K562 (cell line): Measurements from ENCODE around the gene DUS1L. TPM values are rescaled to one million over a fixed set of nuclear protein-coding genes. Genes with fewer than 3 reads are reported as not detected.

Experiments
- CCNT2 ChIP-seq: IDR thresholded peaks from 2 replicates; pipeline ENCODE4 v1.6.1; 2011; ENCODE audit warnings: borderline replicate concordance, low read depth, mild to moderate bottlenecking, moderate library complexity, mixed read lengths, low read length; ENCODE audit not compliant: insufficient read length; ENCODE audit errors: extremely low read depth
- CREM ChIP-seq: IDR thresholded peaks from 2 replicates; pipeline ENCODE4 v1.6.1; 2014; ENCODE audit warnings: antibody characterized with exemption, low read depth
- EGR1 ChIP-seq: fragments of 450-650 bp; conservative IDR thresholded peaks from 2 replicates; pipeline ENCODE4 v1.6.1; 2017; ENCODE audit warnings: mild to moderate bottlenecking
- FIP1L1 ChIP-seq: fragments of 200-400 bp; formaldehyde crosslinking; IDR thresholded peaks from 2 replicates; pipeline ENCODE4 v1.6.1; 2018; ENCODE audit warnings: mild to moderate bottlenecking, low read depth, low read length; ENCODE audit not compliant: poor library complexity, severe bottlenecking
- FUS ChIP-seq: fragments of 200-400 bp; formaldehyde crosslinking; optimal IDR thresholded peaks from 2 replicates; pipeline ENCODE3; 2017; ENCODE audit warnings: low read depth, low read length
- JUN ChIP-seq, 2 experiments: sonication (generic) in 1 of 2; formaldehyde crosslinking in 1 of 2; IDR thresholded peaks; 2 replicates each; pipeline versions ENCODE4 v1.6.1 to v1.8.0; 2012 to 2022; ENCODE audit warnings: borderline replicate concordance in 2 of 2, mild to moderate bottlenecking in 2 of 2, improper control_type of control experiment in 1 of 2, low read depth in 1 of 2, low read length in 1 of 2, missing genetic modification reagents in 1 of 2
- NFIC ChIP-seq: fragments of 450-650 bp; IDR thresholded peaks from 2 replicates; pipeline ENCODE4 v1.6.1; 2017; ENCODE audit warnings: mild to moderate bottlenecking, inconsistent platforms
- NR2C1 ChIP-seq, 2 experiments: fragments of 450-650 bp; IDR thresholded peaks; 2 replicates each; pipeline ENCODE4 v1.6.1; 2017; ENCODE audit warnings: mild to moderate bottlenecking in 2 of 2, antibody characterized with exemption in 1 of 2, inconsistent platforms in 1 of 2, missing compliant biosample characterization in 1 of 2, missing genetic modification characterization in 1 of 2
- NR2F6 ChIP-seq: fragments of 450-650 bp; formaldehyde crosslinking; IDR thresholded peaks from 2 replicates; pipeline ENCODE4 v1.4.0; 2020; ENCODE audit warnings: mild to moderate bottlenecking
- NR4A1 ChIP-seq, 2 experiments: fragments of 250-450 bp in 1 of 2; fragments of 450-650 bp in 1 of 2; sonication (Bioruptor Pico) in 1 of 2; IDR thresholded peaks; 2 replicates each; pipeline versions ENCODE4 v1.4.0 to v1.6.1; 2016 to 2020; ENCODE audit warnings: mild to moderate bottlenecking in 2 of 2, missing compliant biosample characterization in 1 of 2, missing genetic modification characterization in 1 of 2, moderate library complexity in 1 of 2
- SAFB ChIP-seq: fragments of 200-400 bp; formaldehyde crosslinking; IDR thresholded peaks from 2 replicates; pipeline ENCODE4 v1.6.1; 2017; ENCODE audit warnings: low read depth, low read length, borderline replicate concordance
- SMAD3 ChIP-seq: fragments of 450-650 bp; formaldehyde crosslinking; conservative IDR thresholded peaks from 2 replicates; pipeline ENCODE4 v1.4.0; 2020; ENCODE audit warnings: mild to moderate bottlenecking
- TOE1 ChIP-seq, 2 experiments: fragments of 450-650 bp in 1 of 2; sonication (generic) in 1 of 2; formaldehyde crosslinking in 1 of 2; IDR thresholded peaks; 2 replicates each; pipeline versions ENCODE4 v1.7.1 to v1.8.0; 2016 to 2022; ENCODE audit warnings: borderline replicate concordance in 2 of 2, mild to moderate bottlenecking in 2 of 2, antibody characterized with exemption in 1 of 2, inconsistent platforms in 1 of 2, low read depth in 1 of 2, missing genetic modification reagents in 1 of 2, moderate library complexity in 1 of 2
- ZBTB7A ChIP-seq: IDR thresholded peaks from 2 replicates; pipeline ENCODE4 v1.6.1; 2011; ENCODE audit warnings: low read depth, mild to moderate bottlenecking, low read length, moderate library complexity, borderline replicate concordance; ENCODE audit not compliant: control insufficient read depth
- ZSCAN29 ChIP-seq: fragments of 450-650 bp; IDR thresholded peaks from 2 replicates; pipeline ENCODE4 v1.6.1; 2017
- polyA plus RNA-seq, 8 experiments: library from polyadenylated mRNA; depleted of rRNA in 4 of 8; stranded (reverse) in 5 of 8; unstranded in 3 of 8; fragments of >200 nt; fragmentation: Nextera tagmentation in 2 of 8; fragmentation: Illumina TruSeq in 1 of 8; extraction: Ambion mirVana in 2 of 8; extraction: Trizol in 1 of 8; gene quantifications; 2 replicates each; pipeline versions ENCODE4 v1.2.1 to v1.2.3, GENCODE V29; 2011 to 2014; ENCODE audit warnings: inconsistent platforms in 1 of 8, missing spikeins in 1 of 8
- total RNA-seq, 7 experiments: library from RNA; depleted of rRNA in 6 of 7; stranded (reverse); fragments of >200 nt in 6 of 7; fragmentation: Illumina TruSeq in 2 of 7; extraction: Trizol in 2 of 7; gene quantifications; 2 replicates each; pipeline versions ENCODE4 v1.2.1 to v1.2.3, GENCODE V29; 2011 to 2021; ENCODE audit warnings: low replicate concordance in 1 of 7
- TF ChIP-seq, protein P1 (sequence below), 3 experiments: fragments of 200-800 bp in 1 of 3; sonication (Bioruptor generic) in 1 of 3; sonication (generic) in 1 of 3; formaldehyde crosslinking in 1 of 3; IDR thresholded peaks; 2 replicates each; pipeline versions ENCODE4 v1.6.1 to v1.8.0; 2016 to 2022; ENCODE audit warnings: mild to moderate bottlenecking in 2 of 3, missing compliant biosample characterization in 2 of 3, missing genetic modification characterization in 2 of 3, missing genetic modification reagents in 1 of 3
- TF ChIP-seq, protein P2 (sequence below): fragments of 250-450 bp; sonication (Bioruptor Pico); IDR thresholded peaks from 2 replicates; pipeline ENCODE4 v1.9.0; 2021; ENCODE audit warnings: mild to moderate bottlenecking, inconsistent platforms
- TF ChIP-seq, protein P3 (sequence below): sonication (generic); formaldehyde crosslinking; IDR thresholded peaks from 2 replicates; pipeline ENCODE4 v1.8.0; 2022; ENCODE audit warnings: missing genetic modification reagents, mild to moderate bottlenecking, moderate library complexity, borderline replicate concordance
- TF ChIP-seq, protein P4 (sequence below): sonication (generic); formaldehyde crosslinking; IDR thresholded peaks from 2 replicates; pipeline ENCODE4 v1.8.0; 2022; ENCODE audit warnings: missing genetic modification reagents, mild to moderate bottlenecking, borderline replicate concordance

The DUS1L gene
- total and polyA plus RNA-seq, 9 of the 15 experiments (the other 6 are each of a cell fraction or from before 2014, with no cell fraction given) = 7.8 to 210 (median 83.9) TPM

DNA sequence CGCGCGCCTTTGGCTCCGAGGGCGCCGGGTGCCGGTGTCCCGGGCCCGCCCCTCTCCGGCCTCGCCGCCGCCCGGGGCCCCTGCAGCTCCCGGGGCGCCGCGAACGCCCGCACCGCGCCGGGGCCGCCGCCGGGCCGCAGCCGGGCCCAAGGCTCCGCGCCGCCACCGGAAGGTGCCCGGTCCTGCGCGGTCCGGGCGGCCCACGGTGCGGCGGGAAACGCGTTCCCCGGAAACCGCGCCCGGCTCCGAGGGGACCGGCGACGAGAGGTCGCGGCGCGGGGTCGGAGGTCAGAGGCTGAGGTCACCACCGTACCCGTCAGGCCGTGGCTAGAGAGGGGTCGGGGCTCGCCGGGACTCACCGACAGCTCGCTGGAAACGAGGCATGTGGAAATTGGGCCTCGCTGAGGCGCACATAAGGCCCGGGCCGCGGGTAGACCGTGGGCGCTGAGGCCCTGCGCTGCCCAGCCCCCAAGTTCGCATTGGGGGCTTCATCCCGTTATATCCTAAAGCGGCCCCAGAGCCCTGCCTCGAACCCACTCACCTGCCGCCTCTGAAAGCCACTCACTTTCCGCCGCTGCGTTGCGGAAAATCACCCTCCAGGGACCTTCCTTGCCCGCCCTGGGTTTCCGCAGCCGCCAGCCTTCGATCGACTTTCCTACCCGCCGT lies at the start of gene DUS1L (continued):
- TF ChIP-seq NR2C1 (IDR thresholded peaks at IDR 0.05) (peak; percentile 98), NR2C1 (tag; IDR thresholded peaks at IDR 0.05) (peak; percentile 99), NR2F6 (CRISPR knock-in tag) (peak; percentile 98), EGR1 (0 out of 2 replicates have a peak, but pooled peaks have one; percentile 4), NR4A1 (CRISPR knock-in tag; IDR thresholded peaks at IDR 0.05) (peak; percentile 64; the same call in 1 of the 2 replicates), NR4A1 (tag; IDR thresholded peaks at IDR 0.05) (peak; percentile 84; the same call in 1 of the 2 replicates), NFIC (peak; percentile 47; the same call in 1 of the 2 replicates), ZBTB7A (peak; percentile 95), CCNT2 (peak; percentile 66), FIP1L1 (peak; percentile 94), SAFB (peak; percentile 61), TOE1 (IDR thresholded peaks at IDR 0.05; ENCODE audit: borderline replicate concordance) (peak; percentile 57; the same call in 1 of the 2 replicates), TOE1 (CRISPR knock-in tag; IDR thresholded peaks at IDR 0.05; ENCODE audit: borderline replicate concordance, low read depth) (no peak), CREM (peak; percentile 77), ZSCAN29 (0 out of 2 replicates have a peak, but pooled peaks have one; percentile 8), JUN (IDR thresholded peaks at IDR 0.05; ENCODE audit: borderline replicate concordance, low read depth, low read length) (peak; percentile 53; the same call in 1 of the 2 replicates), JUN (CRISPR knock-in tag; IDR thresholded peaks at IDR 0.05; ENCODE audit: borderline replicate concordance) (no peak), FUS (peak; percentile 57), SMAD3 (CRISPR knock-in tag) (0 out of 2 replicates have a peak, but pooled peaks have one; percentile 65)
- TF ChIP-seq, protein P1, sequence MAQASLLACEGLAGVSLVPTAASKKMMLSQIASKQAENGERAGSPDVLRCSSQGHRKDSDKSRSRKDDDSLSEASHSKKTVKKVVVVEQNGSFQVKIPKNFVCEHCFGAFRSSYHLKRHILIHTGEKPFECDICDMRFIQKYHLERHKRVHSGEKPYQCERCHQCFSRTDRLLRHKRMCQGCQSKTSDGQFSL (CRISPR knock-in tag; IDR thresholded peaks at IDR 0.05) = peak; percentile 72; the same call in 1 of the 2 replicates
- TF ChIP-seq, protein P1 (tag; IDR thresholded peaks at IDR 0.05) = no peak
- TF ChIP-seq, protein P2, sequence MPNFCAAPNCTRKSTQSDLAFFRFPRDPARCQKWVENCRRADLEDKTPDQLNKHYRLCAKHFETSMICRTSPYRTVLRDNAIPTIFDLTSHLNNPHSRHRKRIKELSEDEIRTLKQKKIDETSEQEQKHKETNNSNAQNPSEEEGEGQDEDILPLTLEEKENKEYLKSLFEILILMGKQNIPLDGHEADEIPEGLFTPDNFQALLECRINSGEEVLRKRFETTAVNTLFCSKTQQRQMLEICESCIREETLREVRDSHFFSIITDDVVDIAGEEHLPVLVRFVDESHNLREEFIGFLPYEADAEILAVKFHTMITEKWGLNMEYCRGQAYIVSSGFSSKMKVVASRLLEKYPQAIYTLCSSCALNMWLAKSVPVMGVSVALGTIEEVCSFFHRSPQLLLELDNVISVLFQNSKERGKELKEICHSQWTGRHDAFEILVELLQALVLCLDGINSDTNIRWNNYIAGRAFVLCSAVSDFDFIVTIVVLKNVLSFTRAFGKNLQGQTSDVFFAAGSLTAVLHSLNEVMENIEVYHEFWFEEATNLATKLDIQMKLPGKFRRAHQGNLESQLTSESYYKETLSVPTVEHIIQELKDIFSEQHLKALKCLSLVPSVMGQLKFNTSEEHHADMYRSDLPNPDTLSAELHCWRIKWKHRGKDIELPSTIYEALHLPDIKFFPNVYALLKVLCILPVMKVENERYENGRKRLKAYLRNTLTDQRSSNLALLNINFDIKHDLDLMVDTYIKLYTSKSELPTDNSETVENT = 0 out of 2 replicates have a peak, but pooled peaks have one; percentile 38
- TF ChIP-seq, protein P3, sequence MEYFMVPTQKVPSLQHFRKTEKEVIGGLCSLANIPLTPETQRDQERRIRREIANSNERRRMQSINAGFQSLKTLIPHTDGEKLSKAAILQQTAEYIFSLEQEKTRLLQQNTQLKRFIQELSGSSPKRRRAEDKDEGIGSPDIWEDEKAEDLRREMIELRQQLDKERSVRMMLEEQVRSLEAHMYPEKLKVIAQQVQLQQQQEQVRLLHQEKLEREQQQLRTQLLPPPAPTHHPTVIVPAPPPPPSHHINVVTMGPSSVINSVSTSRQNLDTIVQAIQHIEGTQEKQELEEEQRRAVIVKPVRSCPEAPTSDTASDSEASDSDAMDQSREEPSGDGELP (CRISPR knock-in tag) = peak; percentile 55; the same call in 1 of the 2 replicates
- TF ChIP-seq, protein P4, sequence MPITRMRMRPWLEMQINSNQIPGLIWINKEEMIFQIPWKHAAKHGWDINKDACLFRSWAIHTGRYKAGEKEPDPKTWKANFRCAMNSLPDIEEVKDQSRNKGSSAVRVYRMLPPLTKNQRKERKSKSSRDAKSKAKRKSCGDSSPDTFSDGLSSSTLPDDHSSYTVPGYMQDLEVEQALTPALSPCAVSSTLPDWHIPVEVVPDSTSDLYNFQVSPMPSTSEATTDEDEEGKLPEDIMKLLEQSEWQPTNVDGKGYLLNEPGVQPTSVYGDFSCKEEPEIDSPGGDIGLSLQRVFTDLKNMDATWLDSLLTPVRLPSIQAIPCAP (CRISPR knock-in tag) = no peak
